CD4-positive, alpha-beta T cell treated with Interleukin-1 beta for 1 hour (primary cell): ENCODE data around the gene CLN6.
A peak's percentile ranks its signal among the peaks of the same experiment; 100 is the strongest.
"Not testable (repeated sequence)": the region's sequence is repeated elsewhere in the genome, so short reads cannot be mapped to it uniquely, and the experiment has no call there.

Experiments
- DNase-seq, 2 donors: peaks; one replicate each; pipeline ENCODE4 v3.0.0-alpha.2; 2020 to 2022

Gene CLN6

DNA sequence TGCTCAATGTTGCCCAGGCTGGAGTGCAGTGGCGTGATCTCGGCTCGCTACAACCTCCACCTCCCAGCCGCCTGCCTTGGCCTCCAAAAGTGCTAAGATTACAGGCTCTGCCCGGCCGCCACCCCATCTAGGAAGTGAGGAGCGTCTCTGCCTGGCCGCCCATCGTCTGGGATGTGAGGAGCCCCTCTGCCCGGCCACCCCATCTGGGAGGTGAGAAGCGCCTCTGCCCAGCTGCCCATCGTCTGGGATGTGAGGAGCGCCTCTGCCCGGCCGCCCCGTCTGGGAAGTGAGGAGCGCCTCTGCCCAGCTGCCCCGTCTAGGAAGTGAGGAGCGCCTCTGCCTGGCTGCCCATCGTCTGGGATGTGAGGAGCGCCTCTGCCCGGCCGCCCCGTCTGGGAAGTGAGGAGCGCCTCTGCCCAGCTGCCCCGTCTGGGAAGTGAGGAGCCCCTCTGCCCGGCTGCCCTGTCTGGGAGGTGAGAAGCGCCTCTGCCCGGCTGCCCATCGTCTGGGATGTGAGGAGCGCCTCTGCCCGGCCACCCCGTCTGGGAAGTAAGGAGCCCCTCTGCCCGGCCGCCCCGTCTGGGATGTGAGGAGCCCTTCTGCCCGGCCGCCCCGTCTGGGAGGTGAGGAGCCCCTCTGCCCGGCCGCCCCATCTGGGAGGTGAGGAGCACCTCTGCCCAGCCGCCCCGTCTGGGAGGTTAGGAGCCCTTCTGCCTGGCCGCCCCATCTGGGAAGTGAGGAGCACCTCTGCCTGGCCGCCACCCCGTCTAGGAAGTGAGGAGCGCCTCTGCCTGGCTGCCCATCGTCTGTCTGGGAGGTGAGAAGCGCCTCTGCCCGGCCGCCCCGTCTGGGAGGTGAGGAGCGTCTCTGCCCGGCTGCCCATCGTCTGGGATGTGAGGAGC, 7.7 kb downstream of the CLN6 start:
- not testable (repeated sequence) for DNase-seq

DNA sequence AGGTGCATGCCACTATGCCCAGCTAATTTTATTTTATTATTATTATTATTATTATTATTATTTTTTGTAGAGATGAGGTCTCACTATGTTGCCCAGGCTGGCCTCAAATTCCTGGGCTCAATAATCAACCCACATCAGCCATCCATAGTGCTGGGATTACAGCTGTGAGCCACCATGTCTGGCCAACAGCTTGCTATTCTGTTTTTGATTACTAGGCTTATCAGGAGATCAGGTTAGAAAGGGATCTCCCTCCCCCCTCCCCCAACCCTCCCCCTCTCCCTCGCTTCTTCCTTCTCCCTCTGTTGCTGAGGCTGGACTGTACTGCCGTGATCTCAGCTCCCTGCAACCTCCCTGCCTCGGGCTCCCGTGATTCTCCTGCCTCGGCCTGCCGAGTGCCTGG, 8.6 kb downstream of the CLN6 start:
- no peak for DNase-seq

DNA sequence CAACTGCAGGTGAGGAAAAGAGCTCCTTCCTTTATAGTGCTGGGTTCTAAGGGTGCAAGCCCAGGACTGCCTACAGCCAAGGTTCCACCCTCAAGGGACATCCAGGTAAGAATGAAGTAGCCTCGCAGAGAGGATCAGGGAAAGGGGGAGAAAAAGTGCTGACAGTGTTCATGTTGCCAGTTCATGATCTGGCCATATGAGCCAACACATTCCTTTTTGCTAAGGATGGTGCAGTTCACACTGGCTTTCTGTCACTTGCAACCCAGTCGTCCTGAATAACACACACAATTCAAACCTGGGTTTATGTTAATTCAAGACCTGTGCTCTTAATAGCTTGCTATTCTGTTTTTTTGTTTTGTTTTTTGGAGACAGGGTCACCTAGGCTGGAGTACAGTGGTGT, 9.0 kb downstream of the CLN6 start:
- DNase-seq: no peak

DNA sequence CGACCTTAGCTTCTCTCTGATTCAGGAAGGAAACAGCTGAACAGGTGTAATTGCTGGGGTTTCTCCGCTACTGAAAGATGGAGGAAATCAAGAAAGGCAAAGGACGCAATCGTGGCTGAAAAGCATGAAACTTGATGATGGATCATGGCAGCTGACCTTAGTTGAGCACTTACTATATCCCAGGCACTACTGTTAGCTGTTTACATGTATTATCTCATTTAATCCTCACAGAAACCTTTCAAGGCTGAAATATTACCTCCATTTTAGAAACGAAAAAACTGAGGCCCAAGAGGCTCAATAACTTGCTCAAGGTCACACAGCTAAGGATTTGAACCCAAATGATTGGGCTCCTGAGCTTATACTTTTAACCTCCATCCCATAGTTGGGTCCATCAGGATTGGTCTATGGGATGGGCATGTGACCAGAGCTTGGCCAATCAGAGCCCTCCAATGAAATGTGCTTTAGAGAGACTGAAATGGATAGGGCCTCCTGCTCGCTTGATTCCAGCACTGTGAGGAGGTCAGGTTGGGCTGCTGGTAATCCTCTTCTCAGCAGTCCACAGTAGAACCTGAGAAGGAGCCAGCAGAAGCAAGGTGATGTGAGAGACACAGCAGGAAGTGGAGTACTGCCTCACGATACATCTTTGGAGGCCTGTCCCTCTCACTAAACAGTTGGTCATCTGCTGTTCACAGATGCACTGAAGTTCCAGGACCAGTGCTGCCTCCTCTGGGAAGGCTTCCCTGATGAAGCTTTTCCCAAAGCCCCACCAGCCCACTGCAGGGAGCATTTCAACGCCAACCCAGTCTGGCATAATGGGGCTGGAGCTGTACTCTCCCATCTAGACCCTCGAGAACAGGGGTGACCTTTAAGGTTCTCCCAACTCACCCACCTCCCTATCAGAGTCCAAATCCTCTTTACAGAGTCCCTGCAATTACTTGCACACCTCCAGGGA, 10.4 kb downstream of the CLN6 start:
- no peak for DNase-seq

DNA sequence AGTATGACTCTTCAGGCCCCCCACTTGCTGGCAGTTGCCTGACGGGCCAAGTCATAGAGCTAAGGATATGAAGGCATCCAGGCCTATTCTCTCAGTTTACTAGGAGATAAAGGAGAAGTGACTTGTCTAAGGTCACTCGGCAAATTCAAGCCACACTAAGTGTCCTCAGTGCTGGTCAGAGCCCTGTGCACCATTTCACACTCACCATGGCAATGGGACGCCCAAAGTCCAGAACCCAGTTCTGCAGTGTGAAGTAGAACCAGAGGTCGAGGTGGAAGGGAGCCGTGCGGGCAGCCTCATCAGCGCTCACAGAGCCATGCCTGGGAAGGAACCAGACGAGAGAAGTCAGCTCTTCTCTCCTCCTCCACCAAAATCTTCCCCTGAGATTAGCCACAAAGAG, 11.2 kb downstream of the CLN6 start:
- no peak for DNase-seq

DNA sequence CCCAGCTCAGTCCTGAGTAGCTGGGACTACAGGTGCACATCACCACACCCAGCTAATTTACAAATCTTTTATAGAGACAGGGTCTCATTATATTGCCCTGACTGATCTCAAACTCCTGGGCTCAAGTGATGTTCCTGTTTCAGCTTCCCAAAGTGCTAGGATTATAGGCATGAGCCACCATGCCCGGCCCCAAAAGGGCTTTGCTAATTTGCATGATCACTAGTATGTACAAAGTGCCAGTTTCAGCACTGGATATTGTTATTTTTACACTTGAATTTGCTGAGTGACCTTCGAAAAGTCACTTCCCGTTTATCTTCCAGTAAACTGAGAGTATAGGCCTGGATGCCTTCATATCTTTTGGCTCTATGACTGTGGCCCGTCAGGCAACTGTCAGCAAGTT, 12.2 kb downstream of the CLN6 start:
- DNase-seq: no peak

DNA sequence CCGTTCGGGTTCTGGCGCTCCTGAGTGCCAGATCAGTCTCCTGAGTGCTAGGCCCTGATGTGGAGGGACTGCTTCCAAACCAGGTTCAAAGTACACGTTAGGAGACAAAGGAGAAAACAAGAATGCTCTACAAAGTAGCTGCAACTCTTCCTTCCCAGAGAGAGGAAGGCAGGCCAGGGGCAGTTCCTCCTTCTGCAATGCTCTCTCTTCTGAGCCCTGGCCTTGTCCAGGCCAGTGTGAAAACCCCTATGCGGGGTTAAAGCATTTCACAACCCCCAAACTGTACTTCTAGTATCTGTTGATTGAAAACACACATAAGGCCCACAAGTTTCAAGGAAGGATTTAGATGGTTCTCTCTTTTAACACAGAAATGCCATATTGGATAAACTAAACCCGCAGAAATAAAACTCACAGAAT, 14.7 kb downstream of the CLN6 start:
- DNase-seq: no peak

DNA sequence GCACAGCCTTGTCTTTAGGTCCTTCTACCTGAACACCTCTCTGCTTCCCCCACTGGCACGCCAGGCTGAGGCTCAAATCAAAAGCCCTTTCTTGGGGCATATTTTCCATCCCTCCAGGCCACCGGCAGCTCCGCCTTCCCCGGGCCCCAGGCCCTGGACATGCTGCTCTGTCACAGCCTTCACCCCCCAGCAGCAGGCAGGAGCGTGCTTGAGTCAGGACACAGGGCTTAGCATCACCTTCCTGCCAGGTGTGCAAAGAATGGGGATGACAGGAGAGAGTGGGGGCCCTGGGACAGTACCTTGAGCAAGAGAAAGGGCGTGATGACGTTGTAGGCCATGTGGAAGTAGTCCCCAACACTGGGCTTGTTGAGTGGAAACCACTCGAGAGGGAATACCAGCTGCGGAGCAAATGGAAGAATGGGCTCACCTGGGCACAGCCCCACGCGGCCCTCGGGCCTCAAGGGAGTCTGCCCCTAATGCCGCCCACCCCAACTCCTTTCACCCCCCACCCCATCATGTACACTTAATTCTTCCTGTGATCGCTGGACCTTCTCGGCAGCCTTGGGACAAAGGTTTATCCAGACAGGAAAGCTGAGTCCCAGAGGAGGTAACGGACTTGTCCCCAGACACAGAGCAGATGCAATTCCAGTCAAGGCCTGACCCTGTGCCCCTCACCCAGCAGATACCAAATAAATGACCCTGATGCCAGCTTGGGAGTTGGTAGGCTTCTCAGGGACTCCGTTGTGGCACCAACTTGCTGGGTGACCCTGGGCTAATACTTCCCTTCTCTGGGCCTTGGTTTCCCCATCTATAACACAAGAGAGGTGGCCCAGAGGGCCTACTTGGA, 15.3 kb downstream of the CLN6 start:
- no peak for DNase-seq

DNA sequence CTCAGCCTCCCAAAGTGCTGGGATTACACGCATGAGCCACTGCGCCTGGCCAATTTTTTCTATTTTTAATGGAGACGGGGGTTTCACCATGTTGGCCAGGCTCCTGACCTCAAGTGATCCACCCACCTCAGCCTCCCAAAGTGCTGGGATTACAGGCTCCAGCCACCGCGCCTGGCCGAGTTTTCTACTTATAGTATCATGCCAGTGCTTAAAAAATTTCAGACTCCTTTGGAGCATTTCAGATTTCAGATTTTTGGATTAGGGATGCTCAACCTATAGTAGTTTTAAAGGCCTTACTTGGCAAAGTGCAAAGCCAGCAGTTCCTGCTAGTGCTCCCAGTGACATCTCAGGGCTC, 16.1 kb downstream of the CLN6 start:
- not testable (repeated sequence) for DNase-seq

DNA sequence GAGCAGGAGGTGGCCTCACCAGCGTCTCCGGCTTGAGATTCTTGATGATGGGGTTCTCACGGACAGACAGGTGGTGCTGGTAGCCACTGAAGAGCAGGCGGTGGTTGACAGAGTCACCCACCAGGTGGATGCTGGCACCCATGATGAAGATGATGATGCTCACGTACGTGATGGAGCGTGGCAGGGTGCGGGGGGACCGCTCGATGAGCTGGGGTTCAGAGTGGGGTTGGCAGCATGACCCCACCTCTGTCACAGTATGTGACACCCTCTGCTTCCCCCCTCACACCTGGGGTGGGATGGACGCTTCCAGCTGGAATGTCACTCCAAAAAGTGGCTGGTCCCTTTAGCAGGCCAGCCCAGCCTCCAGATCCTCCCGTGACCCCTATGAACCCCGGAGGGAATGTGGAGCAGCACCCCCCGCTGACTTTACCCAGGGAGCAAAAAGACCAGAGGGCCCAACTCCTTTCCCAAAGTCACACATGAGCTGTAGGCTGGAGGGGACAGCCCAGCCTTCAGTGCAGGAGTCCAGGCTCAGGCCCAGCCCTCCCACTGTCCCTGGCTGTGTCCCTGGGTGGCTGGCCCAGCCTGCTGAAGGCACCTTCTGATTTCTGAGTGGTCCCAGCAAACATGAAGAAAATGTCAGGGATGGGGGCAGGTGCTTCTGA, 17.7 kb downstream of the CLN6 start:
- no peak for DNase-seq

DNA sequence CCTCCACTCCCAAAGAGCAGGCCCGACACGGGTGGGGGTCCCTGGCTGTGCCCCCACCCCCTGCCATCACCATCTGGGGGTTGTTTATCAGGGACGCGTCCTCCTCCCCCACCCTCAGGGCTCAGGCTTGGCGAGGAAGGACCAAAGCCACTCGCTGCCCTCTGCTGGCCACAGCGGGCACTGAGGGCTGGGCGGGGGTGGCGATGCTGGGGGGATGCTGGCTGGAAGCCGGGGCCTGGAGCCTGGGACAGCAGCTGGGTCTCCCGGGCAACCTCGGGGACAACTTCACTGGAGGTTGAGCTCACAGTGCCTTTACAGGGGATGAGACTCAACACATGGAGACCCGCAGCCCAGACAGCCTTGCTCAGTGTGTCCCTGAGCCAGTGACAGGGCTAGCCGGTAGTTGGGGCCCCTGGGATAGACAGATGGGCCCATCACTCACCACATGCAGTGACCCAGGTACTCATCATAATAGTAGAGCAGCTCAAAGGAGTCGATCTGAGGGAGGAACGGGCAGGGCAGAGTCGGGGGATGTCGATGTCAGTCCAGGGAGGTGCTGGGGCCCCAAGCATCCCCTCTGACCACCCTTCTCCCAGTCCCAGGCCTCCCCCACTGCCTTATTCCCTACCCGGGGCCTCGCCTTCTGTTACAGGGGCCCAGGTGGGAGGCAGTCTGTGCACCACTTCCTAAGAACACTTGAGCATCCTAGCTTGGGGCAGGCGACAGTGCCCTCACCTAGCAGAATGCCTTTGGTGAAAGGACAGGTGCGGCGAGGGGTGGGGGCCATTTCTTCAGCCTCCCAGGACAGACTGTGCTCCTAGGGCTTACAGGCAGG, 18.5 kb downstream of the CLN6 start:
- peak; percentile 45 to 46 for DNase-seq

DNA sequence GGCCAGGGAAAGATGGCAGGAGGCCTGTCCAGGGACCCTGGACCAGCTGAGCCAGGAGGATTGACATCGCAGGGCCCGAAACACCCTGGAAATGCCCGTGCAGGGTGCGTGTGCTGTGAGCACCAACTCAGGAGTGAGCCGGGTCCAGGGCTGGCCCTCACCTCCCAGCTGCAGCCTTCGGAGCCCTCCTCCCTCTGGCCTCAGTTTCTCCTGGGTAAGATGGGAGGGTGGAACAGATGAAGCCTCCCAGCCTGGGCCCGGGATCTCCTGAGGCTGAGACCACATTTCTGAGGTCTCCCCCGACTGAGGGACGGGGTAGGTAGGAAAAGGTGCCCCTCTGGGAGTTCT, 19.1 kb downstream of the CLN6 start:
- no peak for DNase-seq

DNA sequence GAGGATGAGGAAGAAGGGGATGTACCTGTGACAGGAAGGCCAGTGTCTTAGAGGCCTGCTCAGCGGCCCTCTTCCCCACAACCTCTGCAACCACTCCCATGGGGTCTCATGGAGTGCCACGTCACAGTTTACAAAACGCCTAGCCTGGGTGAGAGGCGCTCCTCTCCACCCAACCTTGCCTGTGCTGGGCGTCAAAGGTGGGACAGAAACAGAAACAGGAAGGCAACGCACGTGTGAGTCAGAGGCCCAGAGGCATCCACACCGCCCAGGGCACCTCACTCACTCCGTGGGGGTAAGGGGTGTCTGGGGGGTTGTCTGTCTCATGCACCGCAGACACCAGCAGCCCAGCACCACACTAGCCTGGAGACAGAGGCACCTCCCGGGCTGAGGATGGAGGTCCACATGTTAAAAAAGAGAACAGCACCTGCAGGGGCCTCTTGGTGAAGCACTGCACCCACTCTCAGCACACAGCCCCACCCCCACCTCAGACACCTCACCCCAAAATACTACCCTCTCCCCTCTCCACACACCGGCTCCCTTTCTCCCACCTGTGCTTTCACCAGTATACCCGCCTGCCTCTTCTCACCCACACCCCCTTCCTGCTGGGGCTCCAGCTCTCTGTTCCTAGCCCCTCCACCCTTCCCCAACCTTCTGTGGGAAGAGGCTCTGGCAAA, 19.7 kb downstream of the CLN6 start:
- peak; percentile 5 to 42 for DNase-seq

DNA sequence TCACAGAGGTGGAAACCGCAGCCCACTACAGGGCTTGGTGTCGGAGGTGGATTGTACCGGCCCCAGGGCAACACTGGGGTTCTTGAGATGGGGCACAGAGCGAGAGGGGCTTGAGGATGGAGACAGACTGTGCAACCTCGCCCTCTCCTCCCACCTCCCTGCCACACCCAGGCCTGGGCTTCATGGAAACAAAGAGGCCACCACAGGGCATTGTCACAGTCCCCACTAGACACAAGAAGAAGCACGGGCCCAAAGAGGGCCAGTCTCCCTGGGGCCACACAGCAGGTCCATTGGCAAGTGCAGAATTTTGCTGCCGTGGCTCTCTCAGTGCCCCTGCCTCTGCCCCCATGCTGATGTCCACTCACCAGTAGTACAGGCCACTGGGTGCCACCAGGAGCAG, 20.3 kb downstream of the CLN6 start:
- DNase-seq: no peak

DNA sequence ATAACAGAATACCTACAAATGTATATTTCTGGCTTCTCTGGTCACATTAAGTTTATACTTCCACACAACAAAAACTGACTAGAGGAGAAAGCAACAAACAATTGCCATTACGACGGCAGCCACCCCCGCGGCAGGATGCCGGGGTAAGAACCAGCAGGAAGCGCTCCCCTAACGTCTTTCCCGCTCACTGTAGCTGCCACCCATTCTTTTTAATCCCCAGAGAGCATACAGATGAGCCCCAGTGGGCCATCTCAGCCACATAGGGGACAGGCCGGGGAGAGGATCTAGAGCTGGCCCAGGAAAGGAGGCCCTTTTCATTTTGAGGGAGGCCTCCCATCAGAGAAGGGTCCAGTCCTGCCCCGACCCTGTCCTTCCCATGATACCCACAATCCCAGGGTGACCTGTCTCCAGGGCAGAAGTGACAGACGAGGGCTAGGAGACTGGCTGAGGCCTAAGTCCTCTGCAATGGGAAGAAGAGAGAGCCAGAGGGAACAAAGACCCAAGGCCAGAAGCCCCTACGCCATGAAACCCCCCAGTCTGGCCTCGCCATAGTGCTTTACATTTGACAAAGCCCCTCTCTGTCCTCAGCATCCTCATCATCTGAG, 20.8 kb downstream of the CLN6 start:
- no peak for DNase-seq

DNA sequence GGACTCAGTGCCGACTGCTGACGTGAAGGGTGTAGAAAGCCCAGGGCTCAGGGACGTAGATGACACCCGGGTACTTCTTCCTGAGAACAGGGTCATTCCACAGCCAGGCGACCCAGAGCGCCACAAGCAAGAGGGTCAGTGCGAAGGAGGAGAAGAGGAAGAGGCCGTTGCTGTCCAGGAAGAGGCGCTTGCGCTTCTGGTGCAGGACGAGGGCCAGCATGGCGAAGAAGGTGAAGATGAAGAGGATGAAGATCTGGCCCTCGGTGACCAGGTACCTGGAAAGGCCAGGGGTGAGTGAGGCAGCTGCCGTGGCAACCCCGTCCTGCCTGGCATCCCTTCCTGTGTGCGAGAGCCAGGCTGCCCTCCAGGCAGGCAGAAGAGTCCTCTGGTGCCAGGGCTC, 21.4 kb downstream of the CLN6 start:
- no peak for DNase-seq

DNA sequence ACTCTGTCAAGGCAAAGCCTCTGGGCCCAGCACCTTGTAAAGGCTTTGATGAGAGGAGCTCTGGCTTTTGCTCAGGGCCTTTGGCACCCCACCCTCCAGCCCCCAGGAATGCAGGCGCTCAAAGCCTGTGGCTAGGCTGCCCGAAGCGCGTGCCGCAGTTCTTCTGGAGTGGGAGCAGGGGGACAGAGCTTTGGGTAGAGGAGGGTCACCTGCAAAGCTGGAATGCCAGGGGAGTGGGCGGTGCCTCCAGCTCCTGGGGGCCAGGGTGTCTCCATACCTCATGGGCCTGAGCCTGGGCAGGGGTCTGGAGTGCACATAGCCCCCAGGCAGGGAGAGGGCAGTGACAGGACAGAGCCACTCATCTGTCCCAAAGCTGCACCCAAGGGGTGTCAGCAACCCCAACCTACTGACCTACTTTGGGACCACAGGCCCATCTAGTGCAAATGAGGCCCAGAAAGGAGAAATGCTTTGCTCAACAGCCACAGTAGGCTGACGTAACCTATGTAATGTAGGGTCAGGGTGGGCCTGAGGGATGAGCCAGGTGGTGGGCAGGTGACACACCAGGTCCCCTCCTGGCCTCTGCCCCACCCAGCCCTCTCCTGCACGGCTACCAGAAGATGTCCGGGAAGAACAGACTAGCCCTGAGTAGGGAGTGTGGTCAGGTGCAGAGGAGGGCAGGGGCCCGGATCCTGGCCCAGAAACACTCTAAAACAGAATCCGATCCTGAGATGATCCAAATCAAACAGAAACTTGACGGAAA, 22.2 kb downstream of the CLN6 start:
- DNase-seq: no peak

DNA sequence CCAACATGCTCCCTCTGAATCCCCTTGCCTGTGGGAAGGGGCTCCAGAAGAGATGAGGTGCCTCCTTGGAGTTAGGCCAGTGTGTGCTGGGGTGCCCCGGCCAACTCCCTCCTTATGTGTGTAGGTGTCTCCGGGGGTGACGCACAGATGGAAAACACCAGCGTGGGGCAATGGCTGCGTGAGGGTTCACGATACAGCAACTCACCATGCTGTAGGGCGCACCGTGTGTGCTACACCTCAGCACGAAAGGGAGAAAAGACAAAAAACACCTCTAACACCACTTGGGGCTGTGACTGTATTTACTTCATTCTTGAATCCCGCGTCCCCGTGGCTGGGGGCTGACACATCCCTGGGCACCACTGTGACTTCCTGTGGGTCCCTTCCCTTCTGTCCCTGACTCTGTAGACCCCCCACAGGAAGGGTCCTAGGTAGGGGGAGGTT, 22.8 kb downstream of the CLN6 start:
- no peak for DNase-seq

DNA sequence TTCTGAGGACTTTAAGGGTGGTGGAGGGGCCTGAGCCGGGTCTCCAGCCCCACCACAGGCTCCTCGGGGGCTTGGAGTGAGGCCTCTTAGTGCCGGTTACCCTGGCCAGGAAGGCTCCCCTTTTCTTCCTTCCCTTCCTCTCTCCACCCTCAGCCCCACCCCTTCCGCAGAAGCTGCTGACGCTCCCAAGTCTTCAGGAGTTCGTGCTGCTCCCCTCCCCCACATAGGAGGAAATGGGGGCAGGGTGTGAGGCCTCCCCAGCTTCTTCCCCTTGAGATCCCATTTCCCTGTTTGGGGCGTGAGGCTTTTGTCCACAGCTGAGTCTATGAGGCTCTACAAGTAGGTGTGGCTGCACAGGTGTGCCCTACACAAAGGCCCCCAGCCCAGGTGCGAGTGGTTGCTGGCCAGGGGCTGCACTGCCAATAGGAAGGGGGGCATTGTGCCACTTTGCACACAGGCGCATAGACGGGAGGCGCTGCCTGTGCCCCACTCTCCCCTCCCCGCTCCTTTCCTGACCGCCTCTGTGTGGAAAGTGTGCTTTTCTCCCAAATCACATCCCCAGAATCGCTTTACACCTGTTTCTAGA, 23.5 kb downstream of the CLN6 start:
- peak in 1 of 2 donors; percentile 61 for DNase-seq
